Heart left ventricle (tissue), 16 donors: ENCODE measurements around the gene ZMIZ1. TPM values are rescaled to one million over a fixed set of nuclear protein-coding genes. Genes with fewer than 3 reads are reported as not detected.

ENCODE experiments used
- ATAC-seq, 4 donors: fragments of 200-7000 bp; cut with Tn5 transposase; one replicate each; pipeline ENCODE4 v1.9.1; 2020 to 2022; ENCODE audit warnings: moderate library complexity in 4 of 4, mild to moderate bottlenecking in 3 of 4, moderate number of reproducible peaks in 1 of 4
- DNase-seq, 5 donors: peaks; one replicate each; pipeline ENCODE4 v3.0.0-alpha.2; 2020
- H3K27ac ChIP-seq, 12 donors: fragments of 200-600 bp; sonication (generic) in 4 of 12; one replicate each; pipeline versions ENCODE4 v1.5.0 to v1.8.0; 2016 to 2022; ENCODE audit warnings: mild to moderate bottlenecking in 2 of 12
- H3K27me3 ChIP-seq, 9 donors: fragments of 200-600 bp; sonication (generic) in 2 of 9; one replicate each; pipeline versions ENCODE4 v1.5.1 to v1.8.0; 2016 to 2022; ENCODE audit warnings: mild to moderate bottlenecking in 3 of 9
- H3K36me3 ChIP-seq, 9 donors: fragments of 200-600 bp; sonication (generic) in 2 of 9; one replicate each; pipeline versions ENCODE4 v1.5.0 to v1.8.0; 2018 to 2022; ENCODE audit warnings: mild to moderate bottlenecking in 2 of 9
- H3K4me1 ChIP-seq, 12 donors: fragments of 200-600 bp; sonication (generic) in 4 of 12; one replicate each; pipeline versions ENCODE4 v1.5.0 to v1.8.0; 2016 to 2022; ENCODE audit warnings: mild to moderate bottlenecking in 3 of 12
- H3K4me3 ChIP-seq, 12 donors: fragments of 200-600 bp; sonication (generic) in 4 of 12; one replicate each; pipeline versions ENCODE4 v1.5.0 to v1.8.0; 2017 to 2022; ENCODE audit warnings: mild to moderate bottlenecking in 9 of 12, moderate library complexity in 4 of 12
- H3K9me3 ChIP-seq, 12 donors: fragments of 200-600 bp; sonication (generic) in 4 of 12; one replicate each; pipeline versions ENCODE4 v1.5.0 to v1.8.0; 2016 to 2022; ENCODE audit warnings: mild to moderate bottlenecking in 1 of 12
- CTCF ChIP-seq, 12 donors: fragments of 200-600 bp; sonication (generic) in 4 of 12; IDR thresholded peaks; one replicate each; pipeline versions ENCODE4 v1.5.0 to v1.8.0; 2018 to 2022; ENCODE audit warnings: antibody characterized with exemption in 12 of 12, mild to moderate bottlenecking in 5 of 12
- POLR2A ChIP-seq, 2 donors: fragments of 450-650 bp; IDR thresholded peaks; one replicate each; pipeline ENCODE4 v1.6.1; 2017; ENCODE audit warnings: antibody characterized with exemption in 2 of 2, mild to moderate bottlenecking in 2 of 2, moderate library complexity in 2 of 2
- WGBS, 4 donors: extraction: QIAGEN DNeasy Blood & Tissue Kit in 2 of 4; methylation state at CpG; one replicate each; pipeline versions ENCODE4 v1.1.5 to v1.1.7; 2013 to 2018; 5-methylcytosine and 5-hydroxymethylcytosine counted together
- intact Hi-C, 10 donors: fragments of 100-400 bp; cut with DNase I; formaldehyde crosslinking; loops; one replicate each; pipeline versions ENCODE4 v1.11.1 to v1.14.2; 2022
- polyA plus RNA-seq, 2 donors: library from polyadenylated mRNA; stranded (reverse); fragments of 200-250 nt; gene quantifications; one replicate each; pipeline ENCODE4 v1.2.3, GENCODE V29; 2013
- total RNA-seq, 9 donors: library from RNA; depleted of rRNA in 2 of 9; stranded (reverse); fragments of >200 nt in 2 of 9; fragmentation: NEBNext Ultra II Directional in 3 of 9; extraction: Animal tissue kit (Norgen Biotek cat#: 25700) in 3 of 9; gene quantifications; one replicate each; pipeline versions ENCODE4 v1.1.0 to v1.2.4, GENCODE V29; 2016 to 2023
- donor health status: ischemic (EF 13 %, LVEDD 7.1; RV severe dilation, severe dysfunction).
- donor health status: healthy with polysubstance abuse.
- donor health status: DM: no; HTN: yes; CAD: no.
- donor health status: DM: no; HTN: no; CAD: no.
- donor health status: ischemic (EF 25% LVEDD 6.9; RV normal size, moderate dysfunction).
- donor health status: ischemic (EF 25% LVEDD 5.7; RV mildly dilated, moderate dysfunction).
- donor health status: healthy.
- donor health status: DM: yes; HTN: yes; CAD: no.
- donor health status: ischemic (EF 35%, LVEDD 5.7; RV mildly dilated, moderate dysfunction).
- donor health status: nonischemic (EF 11% LVEDD 7.7; RV severe dilation, severe dysfunction).
- donor health status: DM: yes; HTN: yes; CAD: no.
- donor health status: PGD.
- donor health status: ischemic (EF 29% LVEDD 5.4; RV normal size, mild dysfunction).
- donor health status: nonischemic (EF 23%, LVEDD 6.1; RV moderate dilation, normal function).

ZMIZ1 gene
- total and polyA plus RNA-seq, 11 donors = 19.7 to 75.4 (median 49.2) TPM

GRCh38 chr10:79285315-79286197, 216.8 kb downstream of the ZMIZ1 start:
- ATAC-seq = peak in 1 of 4 donors; percentile 5
- Histone ChIP-seq H3K27me3 (no peaks in the 10 kb centered on the region), H3K4me1 (peaks cover 6 to 73% (median 40%) of the 10 kb centered on the region in 12 donors), H3K4me3 (peak overlapping the region in 1 of 12 donors; percentile 5), H3K27ac (peak overlapping the region in 11 of 12 donors; percentile 23 to 89 (median 49)), H3K9me3 (no peaks in the 10 kb centered on the region), H3K36me3 (peaks cover 0 to 88% (median 66%) of the 10 kb centered on the region in 9 donors)
- no peak for TF ChIP-seq CTCF (IDR thresholded peaks at IDR 0.05)
- TF ChIP-seq POLR2A (IDR thresholded peaks at IDR 0.05) = no peak
- DNase-seq = no peak
- WGBS, 4 donors = 74 to 78% (median 75%) methylated on average over 12 to 13 of the region's 13 CpGs
- intact Hi-C loops = loop anchor here in 3 of 10 donors (1.0 to 10.0 kb wide), 3 partner anchors 33 to 61 kb away; no protein-coding TSS in a partner anchor

- Histone ChIP-seq H3K9me3 (no peaks in the 10 kb centered on the region), H3K4me1 (peaks cover 6 to 65% (median 38%) of the 10 kb centered on the region in 12 donors), H3K4me3 (peak overlapping the region in 1 of 12 donors; percentile 5), H3K27me3 (no peaks in the 10 kb centered on the region), H3K36me3 (peaks cover 0 to 88% (median 67%) of the 10 kb centered on the region in 9 donors), H3K27ac (peak overlapping the region in 11 of 12 donors; percentile 31 to 89 (median 49))
- ATAC-seq = peak in 3 of 4 donors; percentile 41 to 65 (median 52)
- 34 to 41% (median 37%) methylated on average over 21 to 23 of the region's 23 CpGs for WGBS, 4 donors
- intact Hi-C loops = loop anchor here in 3 of 10 donors (1.0 to 10.0 kb wide), 3 partner anchors 34 to 62 kb away; no protein-coding TSS in a partner anchor
- TF ChIP-seq POLR2A (IDR thresholded peaks at IDR 0.05) (no peak), CTCF (IDR thresholded peaks at IDR 0.05) (no peak)
- DNase-seq = peak; percentile 64 to 91 (median 74)
Observed at GRCh38 chr10:79286318-79286951, 217.7 kb downstream of the ZMIZ1 start.

GRCh38 chr10:79287973-79288723, 219.4 kb downstream of the ZMIZ1 start:
- intact Hi-C loops = loop anchor here in 2 of 10 donors (5.0 to 10.0 kb wide), 2 partner anchors 46 to 63 kb away; no protein-coding TSS in a partner anchor
- no peaks in the 10 kb centered on the region for H3K9me3 ChIP-seq
- no peak for ATAC-seq
- H3K4me3 ChIP-seq = no peak overlapping the region
- peak overlapping the region in 2 of 12 donors; percentile 28 to 38 for H3K27ac ChIP-seq
- peaks cover 6 to 63% (median 39%) of the 10 kb centered on the region in 12 donors for H3K4me1 ChIP-seq
- peaks cover 0 to 85% (median 64%) of the 10 kb centered on the region in 9 donors for H3K36me3 ChIP-seq
- TF ChIP-seq CTCF (IDR thresholded peaks at IDR 0.05) (no peak), POLR2A (IDR thresholded peaks at IDR 0.05) (no peak)
- 84 to 88% (median 87%) methylated on average over 9 to 15 of the region's 15 CpGs for WGBS, 4 donors
- DNase-seq = no peak
- no peaks in the 10 kb centered on the region for H3K27me3 ChIP-seq
